ENCODE measurements around the gene LRBA. TPM values are rescaled to one million over a fixed set of nuclear protein-coding genes. Genes with fewer than 3 reads are reported as not detected.
"Not testable (repeated sequence)": the region's sequence is repeated elsewhere in the genome, so short reads cannot be mapped to it uniquely, and the experiment has no call there.

Gene LRBA
- total RNA-seq, 2 donors from 2014 or later: 50.1 to 59.9 TPM

- 18 to 24% methylated on average over 5 of the region's 5 CpGs for WGBS, 2 donors
- TF ChIP-seq CTCF (IDR thresholded peaks at IDR 0.05) (no peak), POLR2A (IDR thresholded peaks at IDR 0.05) (no peak)
- H3K4me3 ChIP-seq: no peak overlapping the region
Measured at GRCh38 chr4:150679018-150679764, 335.9 kb downstream of the LRBA start.

GRCh38 chr4:150673793-150674192 is 341.3 kb downstream of the LRBA start:
- H3K9me3 ChIP-seq: no peaks in the 10 kb centered on the region
- H3K27me3 ChIP-seq: no peaks in the 10 kb centered on the region
- no peak overlapping the region for H3K4me3 ChIP-seq
- 96 to 97% methylated on average over 2 of the region's 2 CpGs for WGBS, 2 donors
- DNase-seq (no peak), ATAC-seq (no peak)
- intact Hi-C loops (cut with DNase I): no loop called here
- no peaks in the 10 kb centered on the region for H3K4me1 ChIP-seq
- H3K27ac ChIP-seq: no peak overlapping the region
- H3K36me3 ChIP-seq (replicated peaks in 1 of 2; ENCODE audit: insufficient read depth in 1 of 2, low read depth in 2 of 2): no peaks in the 10 kb centered on the region
- TF ChIP-seq POLR2A (IDR thresholded peaks at IDR 0.05): no peak
- TF ChIP-seq CTCF (IDR thresholded peaks at IDR 0.05): no peak

More at GRCh38 chr4:150679018-150679764, 335.9 kb downstream of the LRBA start:
- Histone ChIP-seq H3K4me1 (peaks cover 4% of the 10 kb centered on the region), H3K27ac (peak overlapping the region in 2 of 4 donors; percentile 10 to 35), H3K36me3 (replicated peaks in 1 of 2; ENCODE audit: insufficient read depth in 1 of 2, low read depth in 2 of 2) (no peaks in the 10 kb centered on the region), H3K27me3 (no peaks in the 10 kb centered on the region), H3K9me3 (no peaks in the 10 kb centered on the region)
- intact Hi-C loops (cut with DNase I): no loop called here
- ATAC-seq (peak; percentile 52), DNase-seq (no peak)

GRCh38 chr4:150668824-150669223 is 346.3 kb downstream of the LRBA start:
- intact Hi-C loops (cut with DNase I): no loop called here
- Histone ChIP-seq H3K4me3 (no peak overlapping the region), H3K36me3 (replicated peaks in 1 of 2; ENCODE audit: insufficient read depth in 1 of 2, low read depth in 2 of 2) (no peaks in the 10 kb centered on the region), H3K4me1 (no peaks in the 10 kb centered on the region), H3K27me3 (no peaks in the 10 kb centered on the region), H3K27ac (no peak overlapping the region), H3K9me3 (no peaks in the 10 kb centered on the region)
- DNase-seq (no peak), ATAC-seq (no peak)
- TF ChIP-seq POLR2A (IDR thresholded peaks at IDR 0.05): no peak
- no peak for TF ChIP-seq CTCF (IDR thresholded peaks at IDR 0.05)
- WGBS, 2 donors: 81 to 89% methylated on average over 2 of the region's 2 CpGs

GRCh38 chr4:150664935-150665334 is 350.1 kb downstream of the LRBA start:
- Histone ChIP-seq H3K27me3 (no peaks in the 10 kb centered on the region), H3K4me1 (no peaks in the 10 kb centered on the region), H3K36me3 (replicated peaks in 1 of 2; ENCODE audit: insufficient read depth in 1 of 2, low read depth in 2 of 2) (no peaks in the 10 kb centered on the region), H3K4me3 (no peak overlapping the region), H3K27ac (no peak overlapping the region), H3K9me3 (no peaks in the 10 kb centered on the region)
- TF ChIP-seq CTCF (IDR thresholded peaks at IDR 0.05) (no peak), POLR2A (IDR thresholded peaks at IDR 0.05) (no peak)
- intact Hi-C loops (cut with DNase I): no loop called here
- ATAC-seq (no peak), DNase-seq (no peak)
- WGBS, 2 donors: 75 to 84% methylated on average over 2 of the region's 2 CpGs

- no peak overlapping the region for H3K4me3 ChIP-seq
- DNase-seq: no peak
- no peak overlapping the region for H3K27ac ChIP-seq
- intact Hi-C loops (cut with DNase I): no loop called here
- no peak for ATAC-seq
- H3K36me3 ChIP-seq (replicated peaks in 1 of 2; ENCODE audit: insufficient read depth in 1 of 2, low read depth in 2 of 2): no peaks in the 10 kb centered on the region
- H3K27me3 ChIP-seq: no peaks in the 10 kb centered on the region
- TF ChIP-seq POLR2A (IDR thresholded peaks at IDR 0.05): no peak
- TF ChIP-seq CTCF (IDR thresholded peaks at IDR 0.05): no peak
- WGBS, 2 donors: 90 to 100% methylated on average over 1 of the region's 1 CpG
- H3K4me1 ChIP-seq: no peaks in the 10 kb centered on the region
- no peaks in the 10 kb centered on the region for H3K9me3 ChIP-seq
Measured at GRCh38 chr4:150662686-150663085, 352.4 kb downstream of the LRBA start.

- H3K4me1 ChIP-seq; intact Hi-C loops (cut with DNase I); H3K9me3 ChIP-seq; H3K36me3 ChIP-seq (replicated peaks in 1 of 2; ENCODE audit: insufficient read depth in 1 of 2, low read depth in 2 of 2); H3K27ac ChIP-seq; H3K4me3 ChIP-seq; ATAC-seq; DNase-seq; H3K27me3 ChIP-seq: not testable (repeated sequence)
- whole genome bisulfite sequencing, 2 donors: 97% methylated on average over 6 of the region's 6 CpGs
Measured at GRCh38 chr4:150661551-150661950, 353.5 kb downstream of the LRBA start.

- H3K4me1 ChIP-seq; H3K36me3 ChIP-seq (replicated peaks in 1 of 2; ENCODE audit: insufficient read depth in 1 of 2, low read depth in 2 of 2); H3K27me3 ChIP-seq; ATAC-seq; intact Hi-C loops (cut with DNase I); H3K4me3 ChIP-seq; DNase-seq; H3K9me3 ChIP-seq; H3K27ac ChIP-seq: not testable (repeated sequence)
- 84 to 93% methylated on average over 1 of the region's 1 CpG for WGBS, 2 donors
Measured at GRCh38 chr4:150658258-150658657, 356.8 kb downstream of the LRBA start.

All from body of pancreas (tissue), 4 donors.